ENCODE results near the gene ARPP19.
"Not testable (repeated sequence)": the region's sequence is repeated elsewhere in the genome, so short reads cannot be mapped to it uniquely, and the experiment has no call there.

ARPP19 gene

DNA sequence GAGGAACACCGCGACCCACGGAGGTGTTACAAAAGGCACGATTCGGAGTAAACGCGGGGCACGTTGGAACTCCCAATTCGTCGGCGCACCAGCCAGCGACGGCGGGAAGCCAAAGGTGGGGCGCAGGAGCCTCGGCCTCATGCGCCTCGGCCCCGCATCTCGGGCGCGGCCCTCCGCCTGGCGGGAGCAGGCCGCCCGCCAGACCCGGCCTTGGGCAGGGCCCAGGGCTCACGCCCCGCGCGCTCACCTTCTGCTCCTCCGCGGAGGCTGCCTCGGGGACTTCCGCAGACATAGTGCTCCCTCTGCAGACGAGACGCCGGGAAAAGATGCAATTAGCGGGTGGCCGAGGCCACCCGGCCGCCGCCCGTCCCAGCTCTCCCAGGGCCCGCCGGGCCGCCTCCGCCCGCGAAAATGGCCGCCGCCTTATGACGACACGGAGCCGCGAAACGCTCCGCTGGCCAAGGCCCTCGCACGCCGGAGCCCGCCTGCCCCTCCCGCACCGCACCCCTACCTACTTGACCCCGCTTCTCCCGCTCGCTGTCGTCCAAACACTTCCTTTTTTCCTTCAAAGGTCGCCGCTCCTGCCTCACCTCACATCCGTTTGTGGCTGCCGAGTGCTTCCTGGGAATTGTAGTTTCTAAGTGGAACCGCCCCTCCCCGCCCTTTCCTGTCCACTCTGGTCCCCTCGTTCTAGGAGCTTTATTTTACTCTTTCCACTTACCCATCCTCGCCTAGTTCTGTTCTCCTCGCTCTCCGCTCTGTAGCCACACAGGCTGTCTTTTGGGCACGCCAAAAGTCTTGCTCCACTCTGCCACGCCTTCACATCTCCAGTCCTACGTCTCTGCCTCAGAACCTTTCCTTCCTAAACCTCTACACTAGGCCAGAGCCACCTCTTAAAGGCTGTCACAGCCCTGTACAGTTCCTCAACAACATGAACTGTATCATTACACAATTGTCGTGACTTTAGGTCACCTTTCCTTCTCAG lies at the start of gene ARPP19:
Gene ARPP19, minus strand, starts transcription at position 430 of the 985 bp plus-strand sequence. Its CDS starts 138 bp downstream, at position 292.
- peak; percentile 54 for DNase-seq

GRCh38 chr15:52617026-52617425 lies 48.2 kb upstream of the ARPP19 start:
- no peak for DNase-seq

- DNase-seq = no peak
These were observed 46.5 kb upstream of the ARPP19 start for GRCh38 chr15:52615302-52615701.

- no peak for DNase-seq
These were observed 40.8 kb upstream of the ARPP19 start for GRCh38 chr15:52609593-52609992.

- DNase-seq = no peak
These were observed 15.6 kb upstream of the ARPP19 start for GRCh38 chr15:52584414-52584813.

GRCh38 chr15:52579852-52580251 lies 11.0 kb upstream of the ARPP19 start:
- no peak for DNase-seq

DNA sequence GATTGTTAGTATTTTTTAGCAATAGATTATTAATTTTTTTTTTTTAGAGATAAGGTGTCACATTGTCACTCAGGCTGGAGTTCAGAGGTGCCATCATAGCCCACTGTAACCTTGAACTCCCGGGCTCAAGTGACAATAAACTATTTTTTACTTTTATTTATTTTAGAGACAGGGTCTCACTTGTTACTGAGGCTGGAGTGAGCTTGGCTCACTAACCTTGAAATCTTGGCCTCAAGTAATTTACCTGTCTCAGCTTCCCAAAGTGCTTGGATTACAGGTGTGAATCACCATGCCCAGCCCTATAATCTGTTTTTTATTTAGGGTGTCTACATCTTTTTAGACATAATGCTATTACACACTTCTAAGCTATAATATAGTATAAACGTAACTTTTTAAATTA lies 7.9 kb upstream of the ARPP19 start:
- DNase-seq = no peak

- DNase-seq = not testable (repeated sequence)
These were observed 6.7 kb upstream of the ARPP19 start for GRCh38 chr15:52575573-52575972.

- no peak for DNase-seq
These were observed 6.2 kb upstream of the ARPP19 start for GRCh38 chr15:52575072-52575471.

DNA sequence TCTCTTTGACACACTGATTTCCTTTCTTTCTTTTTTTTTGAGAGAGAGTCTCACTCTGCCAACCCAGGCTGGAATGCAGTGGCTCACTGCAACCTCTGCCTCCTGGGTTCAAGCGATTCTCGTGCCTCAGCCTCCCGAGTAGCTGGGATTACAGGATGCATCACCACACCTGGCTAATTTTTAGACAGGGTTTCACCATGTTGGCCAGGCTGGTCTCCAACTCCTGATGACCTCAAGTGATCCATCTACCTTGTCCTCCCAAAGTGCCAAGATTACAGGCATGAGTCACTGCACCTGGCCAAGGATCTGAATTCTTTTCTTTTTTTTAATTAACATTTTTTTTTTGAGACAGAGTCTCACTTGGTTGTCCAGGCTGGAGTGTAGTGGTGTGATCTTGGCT lies 5.8 kb upstream of the ARPP19 start:
- DNase-seq = not testable (repeated sequence)

DNA sequence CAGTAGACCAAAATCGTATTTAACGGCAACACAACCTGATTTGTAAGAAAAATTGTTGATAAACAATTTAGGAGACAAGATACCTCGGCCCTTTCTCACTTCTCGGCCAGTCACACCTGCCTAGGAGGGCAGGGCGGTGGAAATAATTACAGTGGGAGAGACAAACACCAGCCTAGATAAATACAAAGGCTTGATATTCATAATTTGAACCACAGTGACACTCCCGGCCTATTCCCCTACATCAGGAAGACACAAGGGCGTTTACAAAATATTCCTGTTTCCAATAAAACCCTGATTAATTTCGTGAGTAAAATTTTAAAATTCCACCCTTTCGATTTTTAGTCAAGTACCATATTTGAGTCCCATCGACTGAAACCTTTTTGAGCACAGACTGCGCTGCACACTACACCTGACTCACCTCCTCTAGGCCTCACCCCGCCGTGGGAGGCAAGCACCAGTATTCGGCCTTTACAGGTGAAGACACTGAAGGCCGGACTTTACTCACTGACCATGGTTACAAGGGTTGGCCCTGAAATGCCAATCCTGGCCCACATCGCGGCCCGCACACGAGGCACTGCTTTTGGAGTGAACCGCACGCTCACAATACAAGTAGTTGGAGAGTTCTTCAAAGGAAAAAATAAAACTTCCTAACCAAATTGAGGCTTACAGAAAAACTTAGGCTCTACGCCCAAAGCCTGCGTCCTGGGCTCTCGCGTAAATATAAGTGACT lies 794 bp downstream of the ARPP19 start:
- DNase-seq = no peak

DNA sequence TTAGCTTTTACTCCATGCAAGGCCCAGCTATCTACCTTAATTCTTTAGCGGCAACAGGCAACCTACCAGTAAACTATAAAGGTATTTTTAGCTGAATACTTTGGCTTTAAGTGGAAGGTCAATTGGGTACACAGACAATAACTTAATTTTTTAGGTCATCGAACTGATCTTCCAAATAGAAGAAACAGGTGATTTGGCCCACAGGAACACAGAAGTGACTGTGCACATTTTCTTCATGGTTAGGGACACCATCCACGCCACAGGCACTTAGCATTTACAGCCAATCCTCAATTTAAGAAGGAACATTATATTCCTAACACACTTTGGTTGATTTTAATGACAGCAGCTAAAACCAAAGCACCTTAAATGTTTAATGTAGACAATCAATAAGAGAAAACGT lies 1.9 kb downstream of the ARPP19 start:
- DNase-seq = no peak

- not testable (repeated sequence) for DNase-seq
These were observed 3.1 kb downstream of the ARPP19 start for GRCh38 chr15:52565417-52566358.

DNA sequence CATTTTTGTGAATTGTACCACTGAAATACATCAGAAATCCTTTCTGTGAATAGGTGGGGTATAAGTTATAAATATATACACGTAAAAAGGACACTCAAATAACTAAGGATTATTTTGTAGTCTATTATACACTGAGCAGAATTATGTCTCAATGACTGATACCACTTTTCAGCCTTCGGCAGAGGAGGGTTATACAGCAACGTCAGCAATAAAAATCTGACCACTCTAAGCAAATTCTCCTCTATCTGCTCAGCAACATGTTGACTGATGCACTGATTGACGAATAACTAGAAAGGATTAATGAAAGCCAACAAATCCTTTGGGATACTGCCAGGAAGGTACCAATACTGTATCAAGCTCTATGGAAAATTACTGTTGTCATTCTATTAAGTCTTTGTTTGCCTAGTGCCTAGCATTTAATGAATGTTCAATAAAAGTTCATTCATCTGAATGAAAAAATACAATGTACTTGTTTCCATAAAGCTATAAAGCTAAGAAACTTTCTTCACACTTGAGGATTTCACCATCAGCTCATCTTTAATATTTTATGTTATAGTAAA lies 5.2 kb downstream of the ARPP19 start:
- DNase-seq = no peak

DNA sequence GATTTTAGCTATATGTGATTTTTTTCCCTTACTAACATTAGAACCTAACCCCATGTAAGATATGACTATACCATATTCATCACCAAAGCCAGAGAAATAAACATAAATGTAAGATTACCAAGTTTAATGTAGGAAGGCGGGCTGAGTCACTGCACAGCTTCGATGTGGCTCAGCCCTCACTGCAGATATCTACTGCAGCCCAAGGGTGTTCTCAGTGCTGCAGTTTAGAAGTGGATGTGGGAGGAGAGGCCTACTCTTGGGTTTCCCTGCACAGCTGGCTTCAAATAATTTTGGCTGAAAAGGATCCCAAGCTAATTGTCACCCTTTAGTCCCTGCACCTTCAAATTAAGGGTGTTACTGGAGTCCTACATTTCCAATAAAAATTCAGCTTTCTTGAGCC lies 9.3 kb downstream of the ARPP19 start:
- DNase-seq = no peak

DNA sequence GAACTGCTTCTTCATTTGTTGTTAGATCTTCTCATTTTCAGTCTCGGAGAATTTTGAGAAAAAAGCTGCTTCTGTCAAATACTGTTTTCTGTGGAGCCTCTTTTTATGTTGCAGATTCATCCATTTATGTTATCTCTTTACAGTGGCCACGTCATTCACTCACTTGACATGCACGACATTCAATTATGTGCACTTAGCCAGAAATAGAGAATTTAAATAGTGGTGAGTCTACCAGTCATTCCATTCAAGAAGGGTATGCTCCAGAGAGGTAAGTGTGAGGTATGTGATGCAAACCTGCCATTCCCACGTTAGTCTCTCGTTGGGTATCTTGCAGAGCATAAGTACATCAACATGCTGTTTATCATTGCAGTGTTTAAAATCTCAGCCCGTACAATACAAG lies 9.8 kb downstream of the ARPP19 start:
- DNase-seq = no peak

GRCh38 chr15:52558196-52558595 lies 10.6 kb downstream of the ARPP19 start:
- no peak for DNase-seq

DNA sequence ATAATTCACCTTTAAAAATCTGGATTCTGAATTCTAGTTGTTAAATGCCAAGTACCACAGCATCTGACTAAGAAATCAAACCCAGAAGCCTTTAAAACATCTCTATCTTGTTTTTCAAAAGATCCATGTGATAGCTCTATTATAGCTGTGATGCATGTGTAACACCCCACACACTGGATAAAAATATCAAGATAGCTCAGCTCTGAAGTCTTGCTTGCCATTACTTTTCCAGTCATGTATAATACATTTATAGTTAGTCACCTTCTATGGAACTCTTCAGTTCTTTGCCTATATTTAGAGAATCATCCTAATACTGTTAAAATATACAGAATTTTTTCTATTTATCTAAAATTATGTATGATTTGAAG lies 11.6 kb downstream of the ARPP19 start:
- DNase-seq = no peak

DNA sequence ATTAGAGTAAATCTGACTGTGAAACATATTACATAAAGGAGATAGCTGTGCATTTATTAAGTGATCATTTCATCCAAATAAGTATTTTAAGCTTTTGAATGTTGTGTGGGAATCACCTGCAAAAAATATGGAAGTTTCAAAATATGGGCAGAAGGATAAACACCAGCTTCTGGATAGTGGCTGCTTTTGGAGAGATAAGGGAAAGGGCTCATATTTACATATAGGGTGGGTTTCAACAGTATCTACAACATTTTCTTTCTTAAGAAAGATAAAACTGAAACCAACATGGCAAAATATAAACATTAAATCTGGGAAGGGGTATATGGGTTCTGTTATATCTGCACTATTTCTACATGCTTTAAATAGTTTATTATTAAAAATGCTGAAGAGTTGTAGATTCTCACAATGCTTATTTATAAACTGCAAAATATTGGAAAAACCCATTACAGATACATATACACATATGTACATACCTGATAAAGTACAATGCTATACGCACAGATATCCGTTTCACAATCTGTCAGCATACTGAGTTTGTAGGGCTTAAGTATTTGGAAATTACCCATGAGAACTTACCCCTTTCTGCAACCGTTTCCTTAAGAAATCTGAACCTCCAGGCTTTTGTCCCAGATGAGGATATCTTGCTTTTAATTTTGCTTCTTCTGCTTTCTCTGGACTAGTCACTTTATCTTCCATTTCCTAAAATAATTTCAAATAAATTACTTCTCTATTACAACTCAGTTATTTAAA lies 12.1 kb downstream of the ARPP19 start:
- no peak for DNase-seq

- no peak for DNase-seq
These were observed 16.5 kb downstream of the ARPP19 start for GRCh38 chr15:52552303-52552702.

- no peak for DNase-seq
These were observed 17.1 kb downstream of the ARPP19 start for GRCh38 chr15:52551762-52552161.

DNA sequence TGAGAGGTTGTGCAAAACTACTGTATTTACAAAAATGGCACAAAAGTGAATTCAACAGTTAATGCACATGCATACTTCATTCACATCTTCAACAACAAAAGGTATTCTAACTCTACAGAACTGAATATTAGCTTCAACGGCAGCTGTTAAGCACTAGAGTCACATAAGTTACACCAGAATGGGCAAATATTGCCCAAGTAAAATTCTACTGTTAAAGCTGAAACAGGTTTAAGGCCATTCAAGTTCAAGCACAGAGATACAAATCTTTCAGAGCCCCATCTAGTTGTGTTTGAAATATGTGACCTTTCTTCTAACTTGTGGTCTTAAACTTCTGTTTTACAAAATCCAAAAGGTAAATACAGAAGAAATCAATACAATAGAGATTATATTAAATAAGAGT lies 17.6 kb downstream of the ARPP19 start:
- not testable (repeated sequence) for DNase-seq

Data from amniotic stem cell (primary cell).